GM12892 (cell line): ENCODE results near the gene CACFD1.

Experiments used
- POLR2A ChIP-seq: IDR thresholded peaks from 2 replicates; pipeline ENCODE4 v1.6.1; 2011; ENCODE audit warnings: low read depth, low read length, control low read depth
- POLR2AphosphoS5 ChIP-seq: IDR thresholded peaks from 2 replicates; pipeline ENCODE4 v1.6.1; 2011; ENCODE audit warnings: low read depth, low read length, control low read depth

- TF ChIP-seq POLR2A (no peak), POLR2AphosphoS5 (no peak)
These were observed 29.7 kb downstream of the CACFD1 start for GRCh38 chr9:133489253-133490190.
